ENCODE data around the gene PIM3.

GRCh38 chr22:49958931-49959781, 1.4 kb upstream of the PIM3 start:
- no peak for TF ChIP-seq SUZ12 (IDR thresholded peaks at IDR 0.05; ENCODE audit: low read length)
- no peak for TF ChIP-seq CTCF (IDR thresholded peaks at IDR 0.05; ENCODE audit: control extremely low read depth in 1 of 3, insufficient read depth in 1 of 3, low read depth in 1 of 3, low read length in 3 of 3)
- no peak for TF ChIP-seq POLR2A (IDR thresholded peaks at IDR 0.05; ENCODE audit: control extremely low read depth in 1 of 2, low read depth in 2 of 2, low read length in 2 of 2)
- no peak for TF ChIP-seq JUN (IDR thresholded peaks at IDR 0.05; ENCODE audit: low read depth, low read length)
- no peak for TF ChIP-seq EZH2 (IDR thresholded peaks at IDR 0.05; ENCODE audit: low read depth, low read length, severe bottlenecking)
- TF ChIP-seq TAF1 (IDR thresholded peaks at IDR 0.05; ENCODE audit: low read depth, low read length), result no peak
- TF ChIP-seq POLR2AphosphoS5 (IDR thresholded peaks at IDR 0.05; ENCODE audit: low read depth, low read length), result no peak
- TF ChIP-seq RBBP5 (IDR thresholded peaks at IDR 0.05; ENCODE audit: borderline replicate concordance, low read depth, low read length), result no peak
- TF ChIP-seq CBX5 (IDR thresholded peaks at IDR 0.05; ENCODE audit: low read depth, low read length), result no peak
- TF ChIP-seq RAD21 (IDR thresholded peaks at IDR 0.05 in 1 of 2, conservative IDR thresholded peaks at IDR 0.05 in 1 of 2; ENCODE audit: low read depth in 2 of 2, low read length in 2 of 2), result no peak

Data from H1 (cell line).